Camera-type eye (tissue), 1 donor: ENCODE results near the gene POPDC2. TPM values are rescaled to one million over a fixed set of nuclear protein-coding genes. Genes with fewer than 3 reads are reported as not detected.

Experiments
- total RNA-seq: library from RNA; depleted of rRNA; stranded (reverse); fragments of >200 nt; gene quantifications from one replicate; pipeline ENCODE4 v1.2.3, GENCODE V29; 2014

Gene POPDC2, protein sequence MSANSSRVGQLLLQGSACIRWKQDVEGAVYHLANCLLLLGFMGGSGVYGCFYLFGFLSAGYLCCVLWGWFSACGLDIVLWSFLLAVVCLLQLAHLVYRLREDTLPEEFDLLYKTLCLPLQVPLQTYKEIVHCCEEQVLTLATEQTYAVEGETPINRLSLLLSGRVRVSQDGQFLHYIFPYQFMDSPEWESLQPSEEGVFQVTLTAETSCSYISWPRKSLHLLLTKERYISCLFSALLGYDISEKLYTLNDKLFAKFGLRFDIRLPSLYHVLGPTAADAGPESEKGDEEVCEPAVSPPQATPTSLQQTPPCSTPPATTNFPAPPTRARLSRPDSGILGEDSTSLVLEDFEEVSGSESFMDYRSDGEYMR
- 2.4 TPM for total RNA-seq

GRCh38 chr3:119660474-119661440 is at the start of gene POPDC2:
Gene POPDC2 (minus strand): TSS chr3:119660589. CDS start chr3:119660423, 166 bp downstream.

DNA sequence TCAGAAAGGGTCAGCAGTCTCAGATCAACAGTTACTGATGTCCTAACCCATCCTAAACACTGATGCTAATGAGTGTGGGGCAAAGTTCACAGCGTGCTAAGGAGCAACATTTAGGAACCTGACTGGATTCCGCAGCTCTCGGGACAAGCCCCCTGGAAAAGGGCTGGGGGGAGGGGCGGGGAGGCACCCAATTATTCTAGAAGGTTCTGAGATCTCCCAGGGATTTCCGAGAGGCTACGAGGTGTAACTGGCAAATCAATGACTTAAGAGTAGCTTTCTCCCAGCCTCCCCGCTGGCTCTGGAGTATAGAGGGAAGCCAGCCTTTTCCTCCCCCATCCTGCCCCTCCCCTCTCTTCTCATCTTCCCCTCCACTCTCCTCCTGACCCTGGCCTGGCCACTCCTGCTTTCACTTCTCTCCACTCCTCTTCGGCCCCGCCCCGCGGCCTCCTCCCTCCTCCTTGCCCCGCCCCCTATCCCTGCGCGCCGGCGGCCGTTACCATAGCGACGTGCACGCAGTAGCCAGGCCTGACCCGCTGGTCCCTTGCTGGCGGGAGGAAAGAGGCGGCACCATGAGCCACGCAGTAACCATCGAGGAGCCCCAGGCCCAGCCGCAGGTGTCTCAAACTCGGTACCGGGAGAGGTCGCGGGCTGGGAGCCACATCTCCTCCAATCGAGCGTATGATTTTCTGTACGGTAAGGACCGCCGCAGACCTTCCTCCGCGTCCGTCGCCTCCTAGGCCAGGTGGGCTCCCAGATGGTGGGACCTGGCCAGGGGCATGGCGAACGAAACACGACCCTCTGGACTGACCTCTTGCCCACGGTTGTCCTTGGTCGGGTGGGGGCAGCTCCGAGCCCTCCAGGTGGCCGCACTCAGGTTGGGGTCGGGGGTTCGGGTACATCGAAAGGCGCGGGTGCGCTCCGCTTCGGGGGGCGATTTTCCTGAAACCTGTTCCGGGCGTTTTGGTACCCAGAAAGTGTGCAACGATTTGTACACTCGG is 42.4 kb upstream of the POPDC2 start, which contains the start of gene CFAP91:
TSS of gene CFAP91 (plus strand) at position 493 of the 998 bp plus-strand sequence. CDS start at position 570, 77 bp downstream.

DNA sequence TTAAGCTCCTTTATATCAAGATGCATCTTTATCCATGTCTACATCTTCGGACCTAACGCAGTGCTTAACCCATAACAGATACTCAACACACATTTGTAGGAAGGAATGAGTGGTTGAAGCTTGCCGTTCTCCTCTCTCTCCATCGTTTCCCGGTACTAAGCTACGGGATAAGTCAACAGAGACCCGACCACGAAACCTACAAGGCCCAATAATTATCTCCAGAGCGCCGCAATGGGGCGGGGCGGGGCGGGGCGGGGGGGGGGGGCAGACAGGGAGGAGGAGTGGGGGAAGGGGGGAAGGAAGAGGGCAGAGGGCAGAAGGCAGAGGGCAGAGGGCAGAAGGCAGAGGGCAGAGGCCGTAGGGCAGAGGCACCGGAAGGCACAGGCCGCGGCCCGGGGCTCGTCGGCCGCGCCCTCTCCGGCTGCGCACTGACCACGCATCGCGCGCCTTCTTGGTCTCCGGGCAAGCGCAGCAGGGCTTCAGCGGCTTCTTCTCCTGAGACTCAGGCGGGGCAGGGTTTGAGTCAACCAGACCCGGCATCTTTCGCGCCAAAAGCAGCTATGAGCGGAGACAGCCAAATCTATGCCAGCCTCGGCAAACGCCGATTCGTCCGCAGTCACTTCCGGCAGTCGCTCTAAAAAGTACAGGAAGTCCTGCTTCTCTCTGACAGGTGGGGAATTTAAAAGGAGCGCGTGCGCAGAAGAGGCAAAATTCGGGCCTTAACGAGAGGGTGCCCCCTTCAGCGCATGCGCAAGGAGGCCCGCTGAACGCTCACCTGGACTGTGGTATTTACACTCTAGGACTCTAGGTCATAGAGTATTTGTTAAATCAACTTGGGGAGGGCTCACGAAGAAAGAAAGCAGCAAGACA is 16.6 kb upstream of the POPDC2 start, which contains the start of gene COX17:
TSS of gene COX17 (minus strand) at position 636 of the 870 bp plus-strand sequence. CDS start at position 540, 96 bp downstream.

DNA sequence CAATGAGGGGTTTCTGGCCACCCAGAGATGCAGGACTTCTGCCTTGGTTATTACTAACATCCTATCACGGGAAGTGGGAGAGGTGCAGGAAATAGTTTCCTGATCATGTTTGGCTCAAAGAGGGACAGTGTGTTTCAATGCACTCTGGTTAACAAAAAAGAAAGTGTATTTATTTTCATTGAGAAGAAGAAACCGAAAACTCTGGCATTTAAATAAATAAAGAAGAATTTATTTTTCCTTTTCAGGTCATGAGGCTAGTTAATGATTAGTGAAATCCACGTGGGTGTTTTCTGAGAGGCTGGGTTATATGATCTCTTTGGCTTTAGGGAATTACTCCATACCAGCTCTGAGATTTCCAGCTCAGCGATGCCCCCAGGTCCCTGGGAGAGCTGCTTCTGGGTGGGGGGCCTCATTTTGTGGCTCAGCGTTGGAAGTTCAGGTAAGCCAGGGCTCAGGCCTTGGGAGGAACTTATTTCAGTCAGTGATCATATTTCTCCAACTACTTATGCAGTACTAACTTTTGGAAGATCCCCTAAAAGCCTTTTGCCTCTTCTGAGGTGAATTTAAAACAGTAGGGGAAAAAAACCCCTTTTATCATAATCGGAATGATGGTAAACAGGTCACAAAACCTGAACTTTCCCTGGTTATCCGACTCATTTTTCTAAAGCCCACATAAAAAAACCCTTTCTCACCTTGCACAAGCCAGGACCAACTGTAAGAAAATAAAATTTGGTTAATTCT is 62.7 kb downstream of the POPDC2 start, which contains the start of gene PLA1A:
TSS of gene PLA1A (plus strand) at position 338 of the 741 bp plus-strand sequence. CDS start at position 367, 29 bp downstream.

Other genes with a start within 250 kb of the POPDC2 start
- 70.2 TPM for gene TMEM39A, start 197.0 kb downstream of the POPDC2 start, total RNA-seq
- gene POGLUT1, start 191.6 kb downstream of the POPDC2 start, total RNA-seq, result 21.7 TPM
- 35.7 TPM for gene TIMMDC1, start 162.0 kb downstream of the POPDC2 start, total RNA-seq
- gene CD80, start 101.0 kb downstream of the POPDC2 start, total RNA-seq, result 0.77 TPM
- 3.4 TPM for gene ADPRH, start 81.1 kb downstream of the POPDC2 start, total RNA-seq
- 1.3 TPM for gene PLA1A, start 62.7 kb downstream of the POPDC2 start, total RNA-seq
- 16.9 TPM for gene COX17, start 16.8 kb upstream of the POPDC2 start, total RNA-seq
- gene CFAP91, start 42.4 kb upstream of the POPDC2 start, total RNA-seq, result 7.3 TPM
- gene NR1I2, start 121.5 kb upstream of the POPDC2 start, total RNA-seq, result 0.38 TPM